NCI-H2029 (cell line): ENCODE measurements around the gene RAB36.

Experiments
- DNase-seq: peaks from one replicate; lab custom pipeline; 2025; lab: John Stamatoyannopoulos, UW

The RAB36 gene

GRCh38 chr22:23182309-23183060 is 37.2 kb downstream of the RAB36 start:
- peak; percentile 91 for DNase-seq

DNA sequence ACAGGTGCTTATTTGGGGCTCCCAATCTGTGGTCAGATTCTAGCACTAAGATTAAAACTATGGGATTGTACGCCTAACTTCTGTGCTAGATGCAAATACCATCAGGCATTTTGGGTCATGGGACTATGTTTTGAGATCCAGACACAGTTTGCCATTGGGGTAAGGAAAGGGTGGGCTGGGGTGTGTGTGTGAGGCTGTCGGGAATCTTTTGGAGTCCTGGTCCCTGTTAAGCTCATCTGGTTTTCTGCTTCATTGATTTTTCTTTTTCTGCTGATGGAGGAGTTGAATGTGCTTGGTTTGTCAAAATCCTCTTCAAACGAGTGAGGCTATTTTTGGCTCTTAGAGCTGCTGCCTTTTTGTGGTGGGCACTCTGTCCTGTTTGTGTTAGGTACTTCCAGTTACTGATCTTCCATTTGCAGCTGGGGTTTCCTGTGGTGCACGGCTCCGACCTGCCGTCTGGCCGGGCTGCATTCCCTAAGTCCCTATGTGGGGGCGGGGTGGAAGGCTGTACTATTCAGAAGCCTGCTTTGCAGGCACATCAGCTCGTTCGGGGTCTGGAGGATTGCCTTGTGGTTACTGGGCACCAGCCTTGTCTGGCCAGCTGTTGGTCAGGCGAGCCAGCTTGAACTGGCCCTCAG is 37.9 kb downstream of the RAB36 start:
- DNase-seq: peak; percentile 52

GRCh38 chr22:23184100-23184763 is 39.0 kb downstream of the RAB36 start:
- DNase-seq: no peak

DNA sequence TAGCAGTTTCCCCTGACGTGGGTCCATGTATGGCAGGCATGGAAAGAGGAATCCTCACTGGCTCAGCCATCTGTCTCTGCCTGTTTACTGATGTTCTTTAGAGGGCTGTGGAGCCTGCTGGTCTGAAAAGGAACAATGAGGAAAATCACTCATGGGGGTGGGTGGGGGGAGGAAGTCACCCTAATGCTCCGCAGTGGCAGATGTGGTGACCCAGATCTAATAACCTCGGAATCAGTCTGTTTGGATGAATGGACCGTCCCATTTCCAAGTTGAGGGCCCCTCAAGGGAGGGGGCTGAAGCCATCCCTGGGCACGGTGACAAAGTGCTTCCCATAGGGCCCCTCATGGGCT is 39.5 kb downstream of the RAB36 start:
- DNase-seq: peak; percentile 73

- DNase-seq: no peak
Measured at GRCh38 chr22:23187211-23187610, 41.9 kb downstream of the RAB36 start.

- DNase-seq: no peak
Measured at GRCh38 chr22:23187871-23188700, 42.8 kb downstream of the RAB36 start.

DNA sequence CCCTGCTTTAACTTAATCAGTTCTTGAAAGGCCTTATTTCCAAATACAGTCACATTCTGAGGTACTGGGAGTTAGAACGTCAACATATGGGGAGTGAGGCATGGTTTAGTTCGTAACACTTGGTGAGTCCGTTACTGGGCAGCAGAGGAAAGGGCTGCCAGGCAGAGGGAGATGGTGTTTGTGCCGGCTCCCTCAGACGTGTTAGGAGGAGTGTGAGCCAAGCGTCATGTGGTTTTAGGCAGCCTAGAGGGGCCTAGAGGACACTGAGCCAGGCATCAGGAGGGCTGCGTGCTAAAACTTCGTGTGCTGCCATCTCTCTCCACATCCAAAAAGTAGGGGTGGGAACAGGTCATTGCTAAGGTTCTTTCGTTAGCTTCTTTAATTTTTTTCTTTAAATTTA is 45.2 kb downstream of the RAB36 start:
- DNase-seq: no peak

DNA sequence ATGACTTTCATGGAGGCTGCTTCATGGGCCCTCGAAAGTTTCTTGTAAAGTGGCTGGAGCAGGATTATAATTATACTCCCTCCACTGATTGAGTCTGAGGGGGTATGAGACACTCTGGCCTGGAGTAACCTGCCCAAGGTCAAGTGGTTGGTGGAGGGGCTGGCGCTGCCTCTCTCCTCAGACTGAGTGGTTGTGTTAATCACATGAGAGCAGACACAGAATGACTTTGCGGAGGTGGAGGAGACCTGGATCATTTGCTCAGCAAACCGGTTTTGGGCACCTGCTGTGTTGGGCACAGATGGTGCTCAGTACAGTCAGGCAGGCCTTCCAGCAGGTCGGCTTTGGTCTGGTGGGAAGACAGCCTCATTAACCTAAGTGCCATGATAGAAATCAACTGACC is 46.9 kb downstream of the RAB36 start:
- peak; percentile 86 for DNase-seq

DNA sequence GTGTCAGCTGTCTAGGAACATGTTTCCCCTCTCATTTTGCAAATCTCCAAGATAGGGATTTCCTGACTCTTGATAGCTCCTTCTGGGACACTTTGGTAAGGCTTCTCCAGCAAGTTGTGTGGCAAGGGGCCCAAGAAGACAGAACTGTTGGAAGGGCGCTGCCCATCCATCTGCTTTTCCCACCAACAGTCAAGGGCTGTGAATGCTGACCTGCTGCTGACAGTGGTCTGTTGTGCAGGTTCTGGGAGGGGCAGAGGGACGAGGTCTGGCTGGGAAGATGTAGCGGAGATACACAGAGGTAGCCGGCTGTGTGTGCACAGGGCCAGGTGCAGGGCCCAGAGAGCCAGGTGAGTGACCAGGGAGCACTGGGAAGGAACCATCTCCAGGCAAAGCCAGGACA is 47.3 kb downstream of the RAB36 start:
- DNase-seq: no peak

DNA sequence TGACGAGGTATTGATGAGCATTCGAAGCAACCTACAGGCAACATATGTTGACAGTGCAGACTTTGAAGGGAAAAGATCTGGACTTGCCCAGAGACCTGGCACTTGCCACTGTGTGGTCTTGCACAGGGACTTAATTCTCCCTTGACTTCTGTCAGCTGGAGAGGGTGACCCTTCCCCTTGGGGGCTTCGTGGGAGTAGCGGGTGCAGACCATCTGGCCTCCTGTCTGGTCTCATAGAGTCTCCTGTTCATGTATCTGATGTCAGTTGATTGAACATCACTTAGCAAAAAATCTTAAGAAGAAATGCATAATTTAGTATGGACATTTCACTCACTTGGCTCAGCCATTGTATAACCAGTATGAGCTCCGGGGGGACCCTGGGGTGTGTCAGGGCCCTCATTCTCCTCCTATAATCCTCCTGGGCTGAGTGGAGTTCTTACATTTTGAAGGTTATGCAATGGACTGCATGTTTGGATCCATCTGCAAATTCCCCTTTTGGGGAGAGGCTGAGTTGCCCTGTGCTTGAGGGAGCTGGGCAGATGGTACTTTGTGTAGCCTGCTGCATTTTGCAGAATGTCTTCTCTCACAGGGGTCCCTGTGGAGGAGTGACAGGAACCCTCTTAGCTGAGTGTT is 48.0 kb downstream of the RAB36 start:
- DNase-seq: no peak

DNA sequence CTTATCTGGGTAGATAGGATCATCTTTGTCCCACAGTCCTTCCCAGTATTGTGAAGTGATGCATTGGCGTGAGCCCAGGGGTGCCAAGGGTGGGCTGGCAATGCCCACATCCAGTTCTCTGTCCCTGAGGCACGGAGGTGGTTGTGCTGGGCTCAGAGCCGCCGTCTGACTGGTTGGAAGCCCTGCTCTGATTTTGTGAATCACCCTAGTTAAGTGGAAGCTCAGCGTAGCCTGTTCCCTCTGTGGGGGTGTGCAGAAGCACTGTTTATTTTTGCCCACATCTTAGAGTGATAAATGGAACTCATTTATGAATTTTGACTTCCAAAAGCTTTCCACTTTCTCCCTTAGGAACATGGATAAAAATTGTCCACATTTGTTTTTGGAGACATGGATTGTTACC is 48.6 kb downstream of the RAB36 start:
- no peak for DNase-seq

GRCh38 chr22:23196165-23196564 is 50.9 kb downstream of the RAB36 start:
- no peak for DNase-seq

- no peak for DNase-seq
Measured at GRCh38 chr22:23197836-23198235, 52.6 kb downstream of the RAB36 start.

DNA sequence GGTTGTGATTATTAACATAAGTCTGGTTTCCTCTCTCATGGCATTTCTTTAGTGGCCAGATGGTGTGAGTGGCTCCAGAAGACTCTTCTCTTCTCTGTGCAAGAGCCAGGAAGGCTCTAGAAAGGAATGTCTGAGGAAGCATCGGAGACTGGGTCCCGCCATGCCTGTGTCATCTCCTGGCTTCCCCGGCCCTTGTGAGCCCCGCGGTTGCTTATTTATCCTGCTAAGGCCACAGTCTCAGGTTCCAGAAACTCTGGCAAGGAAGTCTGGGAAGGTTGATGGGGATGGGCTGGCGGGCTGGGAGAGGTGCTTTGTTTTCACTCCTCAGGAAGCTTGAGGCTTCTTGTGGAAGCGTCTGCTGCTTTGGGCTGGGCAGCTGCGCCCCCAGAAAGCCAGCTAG is 53.9 kb downstream of the RAB36 start:
- no peak for DNase-seq

GRCh38 chr22:23200898-23201297 is 55.6 kb downstream of the RAB36 start:
- no peak for DNase-seq

- DNase-seq: no peak
Measured at GRCh38 chr22:23202812-23203451, 57.7 kb downstream of the RAB36 start.

DNA sequence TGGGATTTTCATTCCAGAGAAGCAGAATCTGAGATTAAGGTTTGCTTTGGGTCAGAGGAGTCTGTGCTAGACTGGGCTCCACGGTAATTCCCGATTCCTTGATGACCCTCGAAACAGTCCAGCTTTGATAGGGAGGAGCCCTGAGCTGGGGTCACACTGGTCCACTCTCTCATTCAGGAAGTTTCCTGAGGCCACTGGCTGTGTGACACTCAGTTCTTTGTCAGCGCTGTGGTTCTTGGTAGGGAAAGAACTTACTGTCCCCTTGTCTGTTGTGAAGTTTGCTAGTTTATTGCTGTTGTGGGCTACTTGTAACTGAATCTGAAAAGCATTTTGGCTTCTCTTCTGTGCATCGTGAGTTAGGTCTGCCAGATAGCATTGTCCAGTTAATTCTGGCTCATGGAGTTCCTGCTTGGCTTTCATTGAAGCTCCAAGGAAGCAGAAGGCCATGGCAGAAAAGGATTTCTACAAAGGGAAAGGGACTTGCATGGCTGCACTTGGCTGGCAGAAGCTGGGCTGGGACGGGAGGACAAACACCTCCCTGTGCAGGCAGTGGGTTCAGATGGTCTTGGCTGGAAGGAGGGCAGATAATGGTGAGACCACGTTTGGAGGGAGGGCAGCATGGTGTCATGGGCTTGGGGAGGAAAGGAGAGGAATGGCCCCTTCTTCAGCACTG is 58.3 kb downstream of the RAB36 start:
- no peak for DNase-seq

GRCh38 chr22:23204125-23204488 is 58.8 kb downstream of the RAB36 start:
- DNase-seq: no peak

GRCh38 chr22:23204541-23205157 is 59.4 kb downstream of the RAB36 start:
- DNase-seq: peak; percentile 59

DNA sequence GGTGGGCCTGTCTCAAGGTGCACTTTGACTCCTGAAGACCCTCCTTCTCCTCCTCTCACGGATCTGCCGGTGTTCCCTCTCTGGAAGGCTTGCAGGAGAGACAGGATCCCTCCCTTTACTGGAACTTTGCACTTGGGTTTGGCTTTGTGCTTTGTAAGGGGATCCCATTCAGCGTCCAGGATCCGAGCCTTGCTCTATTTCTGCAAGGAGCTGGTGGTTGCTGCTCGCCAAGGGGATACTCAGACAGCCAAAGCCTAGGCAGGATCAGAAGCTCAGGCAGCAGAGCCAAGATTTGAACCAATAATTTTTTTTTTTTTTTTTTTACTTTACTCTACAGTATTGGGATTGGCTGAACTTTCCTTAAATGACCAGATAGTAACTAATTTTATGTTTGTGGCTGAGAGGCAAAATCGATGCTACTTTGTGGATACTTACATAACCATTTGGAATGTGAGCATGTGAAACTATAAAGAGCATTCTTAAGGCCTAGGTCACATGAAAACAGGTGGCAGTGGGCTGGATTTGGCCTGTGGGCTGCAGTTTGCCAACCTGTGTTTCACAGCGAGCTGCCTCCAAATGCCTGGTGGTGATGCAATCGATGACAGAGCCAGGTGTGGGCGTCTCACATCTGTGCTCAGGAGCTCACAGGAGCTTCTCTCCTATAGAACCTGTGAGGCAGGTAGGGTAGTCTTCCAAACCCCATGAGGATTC is 60.2 kb downstream of the RAB36 start:
- DNase-seq: peak; percentile 63
